ENCODE data around the gene SH3D19.
"Not testable (repeated sequence)": the region's sequence is repeated elsewhere in the genome, so short reads cannot be mapped to it uniquely, and the experiment has no call there.

SH3D19 gene

GRCh38 chr4:151267822-151268535 lies 57.4 kb downstream of the SH3D19 start:
- H3K27ac ChIP-seq (ENCODE audit: low read depth, low read length) = no peak overlapping the region
- H3K9me3 ChIP-seq (ENCODE audit: control insufficient read depth, insufficient read depth, low read depth, low read length) = no peaks in the 10 kb centered on the region; the same call in 1 of the 2 replicates
- H3K36me3 ChIP-seq (ENCODE audit: control insufficient read depth, insufficient read depth, low read length) = no peaks in the 10 kb centered on the region
- no peaks in the 10 kb centered on the region; the same call in 1 of the 2 replicates for H3K4me1 ChIP-seq (ENCODE audit: control insufficient read depth, insufficient read depth, low read length)
- no peak overlapping the region for H3K4me3 ChIP-seq (ENCODE audit: low read depth, low read length)
- H3K9ac ChIP-seq (ENCODE audit: low read length) = no peak overlapping the region
- H3K27me3 ChIP-seq (ENCODE audit: control insufficient read depth, insufficient read depth, low read length) = no peaks in the 10 kb centered on the region

GRCh38 chr4:151267104-151267503 lies 58.3 kb downstream of the SH3D19 start:
- Histone ChIP-seq H3K27me3 (ENCODE audit: control insufficient read depth, insufficient read depth, low read length) (no peaks in the 10 kb centered on the region), H3K9ac (ENCODE audit: low read length) (no peak overlapping the region), H3K36me3 (ENCODE audit: control insufficient read depth, insufficient read depth, low read length) (no peaks in the 10 kb centered on the region), H3K9me3 (ENCODE audit: control insufficient read depth, insufficient read depth, low read depth, low read length) (no peaks in the 10 kb centered on the region; the same call in 1 of the 2 replicates), H3K27ac (ENCODE audit: low read depth, low read length) (no peak overlapping the region), H3K4me1 (ENCODE audit: control insufficient read depth, insufficient read depth, low read length) (no peaks in the 10 kb centered on the region), H3K4me3 (ENCODE audit: low read depth, low read length) (no peak overlapping the region)

GRCh38 chr4:151266497-151266896 lies 58.9 kb downstream of the SH3D19 start:
- Histone ChIP-seq H3K27ac (ENCODE audit: low read depth, low read length) (no peak overlapping the region), H3K9ac (ENCODE audit: low read length) (no peak overlapping the region), H3K4me3 (ENCODE audit: low read depth, low read length) (no peak overlapping the region), H3K36me3 (ENCODE audit: control insufficient read depth, insufficient read depth, low read length) (no peaks in the 10 kb centered on the region), H3K9me3 (ENCODE audit: control insufficient read depth, insufficient read depth, low read depth, low read length) (no peaks in the 10 kb centered on the region; the same call in 1 of the 2 replicates), H3K27me3 (ENCODE audit: control insufficient read depth, insufficient read depth, low read length) (no peaks in the 10 kb centered on the region), H3K4me1 (ENCODE audit: control insufficient read depth, insufficient read depth, low read length) (no peaks in the 10 kb centered on the region)

GRCh38 chr4:151263455-151263854 lies 62.0 kb downstream of the SH3D19 start:
- Histone ChIP-seq H3K4me3 (ENCODE audit: low read depth, low read length) (no peak overlapping the region), H3K27ac (ENCODE audit: low read depth, low read length) (no peak overlapping the region), H3K36me3 (ENCODE audit: control insufficient read depth, insufficient read depth, low read length) (no peaks in the 10 kb centered on the region), H3K9me3 (ENCODE audit: control insufficient read depth, insufficient read depth, low read depth, low read length) (no peaks in the 10 kb centered on the region; the same call in 1 of the 2 replicates), H3K27me3 (ENCODE audit: control insufficient read depth, insufficient read depth, low read length) (no peaks in the 10 kb centered on the region), H3K4me1 (ENCODE audit: control insufficient read depth, insufficient read depth, low read length) (no peaks in the 10 kb centered on the region), H3K9ac (ENCODE audit: low read length) (no peak overlapping the region)

GRCh38 chr4:151260526-151260925 lies 64.9 kb downstream of the SH3D19 start:
- Histone ChIP-seq H3K27me3 (ENCODE audit: control insufficient read depth, insufficient read depth, low read length) (no peaks in the 10 kb centered on the region), H3K4me1 (ENCODE audit: control insufficient read depth, insufficient read depth, low read length) (no peaks in the 10 kb centered on the region), H3K36me3 (ENCODE audit: control insufficient read depth, insufficient read depth, low read length) (peaks cover 7% of the 10 kb centered on the region; the same call in 1 of the 2 replicates), H3K4me3 (ENCODE audit: low read depth, low read length) (no peak overlapping the region), H3K9me3 (ENCODE audit: control insufficient read depth, insufficient read depth, low read depth, low read length) (peaks cover 11% of the 10 kb centered on the region; the same call in 1 of the 2 replicates), H3K9ac (ENCODE audit: low read length) (no peak overlapping the region), H3K27ac (ENCODE audit: low read depth, low read length) (no peak overlapping the region)

GRCh38 chr4:151259752-151260151 lies 65.7 kb downstream of the SH3D19 start:
- Histone ChIP-seq H3K27me3 (ENCODE audit: control insufficient read depth, insufficient read depth, low read length) (no peaks in the 10 kb centered on the region), H3K27ac (ENCODE audit: low read depth, low read length) (no peak overlapping the region), H3K4me1 (ENCODE audit: control insufficient read depth, insufficient read depth, low read length) (no peaks in the 10 kb centered on the region), H3K4me3 (ENCODE audit: low read depth, low read length) (no peak overlapping the region), H3K9ac (ENCODE audit: low read length) (no peak overlapping the region), H3K36me3 (ENCODE audit: control insufficient read depth, insufficient read depth, low read length) (peaks cover 7% of the 10 kb centered on the region; the same call in 1 of the 2 replicates), H3K9me3 (ENCODE audit: control insufficient read depth, insufficient read depth, low read depth, low read length) (peaks cover 11% of the 10 kb centered on the region; the same call in 1 of the 2 replicates)

- Histone ChIP-seq H3K4me3 (ENCODE audit: low read depth, low read length) (no peak overlapping the region), H3K36me3 (ENCODE audit: control insufficient read depth, insufficient read depth, low read length) (peaks cover 7% of the 10 kb centered on the region; the same call in 1 of the 2 replicates), H3K27me3 (ENCODE audit: control insufficient read depth, insufficient read depth, low read length) (no peaks in the 10 kb centered on the region), H3K27ac (ENCODE audit: low read depth, low read length) (no peak overlapping the region), H3K9me3 (ENCODE audit: control insufficient read depth, insufficient read depth, low read depth, low read length) (peaks cover 11% of the 10 kb centered on the region; the same call in 1 of the 2 replicates), H3K4me1 (ENCODE audit: control insufficient read depth, insufficient read depth, low read length) (no peaks in the 10 kb centered on the region), H3K9ac (ENCODE audit: low read length) (no peak overlapping the region)
Observed at GRCh38 chr4:151257704-151258103, 67.7 kb downstream of the SH3D19 start.

- peaks cover 11% of the 10 kb centered on the region; the same call in 1 of the 2 replicates for H3K9me3 ChIP-seq (ENCODE audit: control insufficient read depth, insufficient read depth, low read depth, low read length)
- H3K4me1 ChIP-seq (ENCODE audit: control insufficient read depth, insufficient read depth, low read length) = no peaks in the 10 kb centered on the region
- no peak overlapping the region for H3K27ac ChIP-seq (ENCODE audit: low read depth, low read length)
- H3K4me3 ChIP-seq (ENCODE audit: low read depth, low read length) = no peak overlapping the region
- no peak overlapping the region for H3K9ac ChIP-seq (ENCODE audit: low read length)
- H3K36me3 ChIP-seq (ENCODE audit: control insufficient read depth, insufficient read depth, low read length) = peaks cover 7% of the 10 kb centered on the region; the same call in 1 of the 2 replicates
- no peaks in the 10 kb centered on the region for H3K27me3 ChIP-seq (ENCODE audit: control insufficient read depth, insufficient read depth, low read length)
Observed at GRCh38 chr4:151256134-151256533, 69.3 kb downstream of the SH3D19 start.

GRCh38 chr4:151255680-151256079 lies 69.7 kb downstream of the SH3D19 start:
- H3K27me3 ChIP-seq (ENCODE audit: control insufficient read depth, insufficient read depth, low read length); H3K27ac ChIP-seq (ENCODE audit: low read depth, low read length); H3K36me3 ChIP-seq (ENCODE audit: control insufficient read depth, insufficient read depth, low read length); H3K4me1 ChIP-seq (ENCODE audit: control insufficient read depth, insufficient read depth, low read length); H3K4me3 ChIP-seq (ENCODE audit: low read depth, low read length); H3K9ac ChIP-seq (ENCODE audit: low read length): not testable (repeated sequence)
- peaks cover 11% of the 10 kb centered on the region; the same call in 1 of the 2 replicates for H3K9me3 ChIP-seq (ENCODE audit: control insufficient read depth, insufficient read depth, low read depth, low read length)

- H3K27me3 ChIP-seq (ENCODE audit: control insufficient read depth, insufficient read depth, low read length); H3K4me3 ChIP-seq (ENCODE audit: low read depth, low read length); H3K27ac ChIP-seq (ENCODE audit: low read depth, low read length); H3K36me3 ChIP-seq (ENCODE audit: control insufficient read depth, insufficient read depth, low read length); H3K4me1 ChIP-seq (ENCODE audit: control insufficient read depth, insufficient read depth, low read length); H3K9ac ChIP-seq (ENCODE audit: low read length): not testable (repeated sequence)
- H3K9me3 ChIP-seq (ENCODE audit: control insufficient read depth, insufficient read depth, low read depth, low read length) = peaks cover 11% of the 10 kb centered on the region; the same call in 1 of the 2 replicates
Observed at GRCh38 chr4:151255226-151255625, 70.2 kb downstream of the SH3D19 start.

GRCh38 chr4:151251603-151252304 lies 73.7 kb downstream of the SH3D19 start:
- H3K27ac ChIP-seq (ENCODE audit: low read depth, low read length) = no peak overlapping the region
- no peak overlapping the region for H3K9ac ChIP-seq (ENCODE audit: low read length)
- peaks cover 7% of the 10 kb centered on the region; the same call in 1 of the 2 replicates for H3K36me3 ChIP-seq (ENCODE audit: control insufficient read depth, insufficient read depth, low read length)
- peaks cover 6% of the 10 kb centered on the region; the same call in 1 of the 2 replicates for H3K4me1 ChIP-seq (ENCODE audit: control insufficient read depth, insufficient read depth, low read length)
- H3K27me3 ChIP-seq (ENCODE audit: control insufficient read depth, insufficient read depth, low read length) = no peaks in the 10 kb centered on the region
- H3K4me3 ChIP-seq (ENCODE audit: low read depth, low read length) = no peak overlapping the region
- peaks cover 8% of the 10 kb centered on the region; the same call in 1 of the 2 replicates for H3K9me3 ChIP-seq (ENCODE audit: control insufficient read depth, insufficient read depth, low read depth, low read length)
